Epithelial cell of esophagus (primary cell): ENCODE data around the gene SMIM21.
A peak's percentile ranks its signal among the peaks of the same experiment; 100 is the strongest.

ENCODE experiments used
- DNase-seq: peaks from one replicate; pipeline ENCODE4 v3.0.0; 2010; ENCODE audit warnings: low read depth
- H3K4me3 ChIP-seq: 2 replicates; pipeline ENCODE4 v1.5.1; 2011; ENCODE audit warnings: mild to moderate bottlenecking, low read length, control low read depth
- CTCF ChIP-seq: IDR thresholded peaks from 2 replicates; pipeline ENCODE4 v1.5.1; 2011; ENCODE audit warnings: low read depth, mild to moderate bottlenecking, low read length, control low read depth, inconsistent platforms; ENCODE audit not compliant: insufficient read depth; ENCODE audit errors: missing control alignments

SMIM21 gene

DNA sequence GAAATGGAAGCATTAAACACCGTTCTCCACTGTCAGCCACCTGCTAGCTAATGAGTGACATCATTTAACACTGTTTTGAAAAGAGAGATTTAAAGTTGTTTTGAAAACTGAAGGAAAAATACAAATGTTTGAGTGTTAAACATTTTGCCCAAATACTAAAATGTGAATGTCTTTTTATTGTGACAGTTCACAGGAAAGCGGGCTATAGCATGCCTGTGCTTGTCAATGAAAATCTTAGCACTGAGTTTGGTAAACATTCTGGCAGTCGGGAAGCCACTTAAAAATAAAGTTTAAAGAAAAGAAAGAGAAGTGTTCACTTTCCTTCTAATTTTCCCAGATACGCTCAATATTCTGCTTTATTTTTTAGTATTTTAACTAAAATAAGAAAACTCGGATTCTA, 40.3 kb upstream of the SMIM21 start:
- TF ChIP-seq CTCF: no peak
- H3K4me3 ChIP-seq: no peak overlapping the region
- peak; percentile 45 for DNase-seq

- TF ChIP-seq CTCF: no peak
- no peak overlapping the region for H3K4me3 ChIP-seq
- no peak for DNase-seq
These were observed 39.8 kb upstream of the SMIM21 start for GRCh38 chr18:75467281-75467795.

DNA sequence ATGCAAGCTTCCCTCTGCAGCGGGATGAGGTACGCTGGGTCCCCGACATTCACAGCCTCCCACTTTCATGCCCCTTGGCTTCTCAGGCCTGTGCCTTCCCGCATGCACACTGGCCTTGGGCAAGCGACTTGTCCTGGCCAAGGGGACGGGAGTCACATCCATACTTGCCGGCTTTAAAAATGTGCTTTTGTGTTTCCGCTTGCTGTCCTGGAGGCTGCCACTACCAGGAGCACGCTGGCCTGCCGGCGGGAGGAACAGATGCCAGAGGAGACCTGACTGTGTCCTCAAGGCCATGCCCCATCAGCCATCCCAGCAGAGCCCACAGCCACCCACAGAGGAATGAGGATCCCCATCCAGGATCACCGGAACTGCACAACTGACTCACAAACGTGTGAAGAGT, 36.9 kb upstream of the SMIM21 start:
- no peak for TF ChIP-seq CTCF
- DNase-seq: no peak
- no peak overlapping the region for H3K4me3 ChIP-seq

- DNase-seq: no peak
- H3K4me3 ChIP-seq: no peak overlapping the region
- no peak for TF ChIP-seq CTCF
These were observed 34.8 kb upstream of the SMIM21 start for GRCh38 chr18:75462178-75462832.

DNA sequence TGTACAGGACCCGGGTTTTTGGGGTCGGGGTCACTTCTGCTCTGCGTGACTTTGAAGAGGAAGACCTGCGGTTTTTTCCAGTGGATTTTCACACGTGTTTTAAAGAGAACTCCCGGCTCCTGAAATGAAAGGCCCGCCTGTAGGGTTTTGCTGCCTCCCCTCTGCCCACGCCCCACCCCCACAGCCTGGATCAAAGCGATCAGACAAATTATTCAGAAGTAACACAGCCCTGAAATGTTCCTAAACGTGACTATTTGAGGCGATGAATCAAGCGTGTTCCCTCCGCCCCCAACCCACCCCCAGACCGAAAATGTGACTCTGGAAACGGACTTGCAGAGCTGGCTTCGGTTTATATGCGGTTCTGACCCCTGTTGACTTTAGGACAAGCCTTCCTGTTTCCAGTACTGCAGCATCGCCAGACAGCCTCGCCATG, 28.7 kb upstream of the SMIM21 start:
- peak overlapping the region; percentile 27 for H3K4me3 ChIP-seq
- DNase-seq: no peak
- no peak for TF ChIP-seq CTCF

DNA sequence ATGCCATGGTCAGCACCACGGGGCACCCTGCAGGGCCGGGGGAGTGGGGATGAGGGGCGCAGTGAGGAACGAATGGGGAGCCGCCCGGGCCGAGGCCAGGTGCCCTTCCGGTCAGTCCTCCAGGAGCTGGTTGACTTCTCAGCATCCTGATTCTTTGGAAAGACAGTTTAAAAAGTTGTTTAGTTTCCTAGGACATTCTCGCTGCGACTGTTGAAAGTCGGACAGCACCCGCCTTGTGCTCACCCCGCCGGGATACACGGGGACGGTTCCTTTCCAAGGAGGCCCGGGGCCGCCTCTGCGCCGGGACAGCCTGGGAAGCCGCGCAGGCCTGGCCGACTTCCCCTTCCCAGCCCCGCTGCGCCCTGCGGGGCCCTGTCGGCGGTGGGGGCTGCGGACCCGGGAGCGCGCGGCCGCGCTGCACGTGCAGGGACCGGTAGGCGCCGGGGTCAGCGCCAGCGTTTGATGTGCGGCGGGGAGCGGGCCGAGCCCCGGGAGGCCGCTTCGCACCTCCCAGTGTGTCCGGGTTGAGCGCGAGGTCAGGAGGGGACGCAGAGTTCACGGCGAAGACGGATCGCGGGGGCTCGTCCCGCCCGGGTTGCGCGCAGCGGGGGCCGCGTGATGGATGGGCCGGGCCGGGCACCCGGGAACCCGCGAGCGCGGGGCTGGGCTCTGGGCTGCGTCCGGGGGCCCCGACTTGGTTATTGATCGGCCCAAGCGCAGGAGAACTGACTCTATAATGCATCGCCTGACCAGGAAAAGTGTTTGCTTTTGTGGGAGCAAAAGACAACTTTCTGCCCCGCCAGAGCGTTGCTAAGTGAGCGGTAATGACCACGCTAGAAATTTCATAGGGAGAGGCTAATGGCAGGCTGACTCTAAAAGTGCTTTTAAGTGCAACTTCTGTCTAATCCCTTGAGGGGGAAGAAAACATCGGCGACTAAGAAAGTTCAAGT, 28.0 kb upstream of the SMIM21 start:
- DNase-seq: no peak
- TF ChIP-seq CTCF: no peak
- H3K4me3 ChIP-seq: peak overlapping the region; percentile 27
